BJ (cell line): Measurements from ENCODE around the gene HBZ. TPM values are rescaled to one million over a fixed set of nuclear protein-coding genes. Genes with fewer than 3 reads are reported as not detected.
"Not testable (repeated sequence)": the region's sequence is repeated elsewhere in the genome, so short reads cannot be mapped to it uniquely, and the experiment has no call there.

ENCODE experiments used
- CTCF ChIA-PET: fragments of 350-600 bp; formaldehyde crosslinking; extraction: SDS; loops from one replicate; lab custom pipeline; 2021; ENCODE audit warnings: antibody characterized with exemption, inconsistent platforms; lab: Yijun Ruan, JAX
- POLR2A ChIA-PET: fragments of 300-600 bp; sonication (Branson Sonifier 250); formaldehyde crosslinking; extraction: SDS; loops from one replicate; lab custom pipeline; 2021; ENCODE audit warnings: antibody characterized with exemption; lab: Charles Lee
- DNase-seq: peaks from one replicate; pipeline ENCODE4 v3.0.0-alpha.2; 2011; ENCODE audit warnings: low read depth
- H3K27me3 ChIP-seq: 2 replicates; pipeline ENCODE4 v1.6.0; 2011; ENCODE audit warnings: low read length; ENCODE audit not compliant: control insufficient read depth, insufficient read depth
- H3K36me3 ChIP-seq: 2 replicates; pipeline ENCODE4 v1.5.1; 2011; ENCODE audit warnings: low read length; ENCODE audit not compliant: control insufficient read depth, insufficient read depth
- H3K4me3 ChIP-seq: 2 replicates; pipeline ENCODE4 v1.5.1; 2011; ENCODE audit warnings: low read depth, mild to moderate bottlenecking, control low read depth, low read length
- CTCF ChIP-seq: IDR thresholded peaks from 2 replicates; pipeline ENCODE4 v1.5.1; 2011; ENCODE audit warnings: low read depth, mild to moderate bottlenecking, control low read depth, inconsistent platforms, low read length, moderate library complexity; ENCODE audit not compliant: insufficient read depth
- polyA plus RNA-seq: library from polyadenylated mRNA; depleted of rRNA; stranded (reverse); fragments of >200 nt; gene quantifications from 2 replicates; pipeline ENCODE4 v1.2.3, GENCODE V29; 2011

The HBZ gene
- polyA plus RNA-seq, 1 experiment, result not detected

GRCh38 chr16:175011-175949 lies 22.8 kb downstream of the HBZ start:
- ChIA-PET POLR2A (no interaction called here), CTCF (interaction anchor here (1.3 kb wide), 1 partner anchor 68 kb away, joined by 3 read pairs; no protein-coding TSS in a partner anchor)
- Histone ChIP-seq H3K4me3 (no peak overlapping the region), H3K27me3 (peaks cover 22% of the 10 kb centered on the region), H3K36me3 (no peaks in the 10 kb centered on the region)
- DNase-seq, result no peak
- TF ChIP-seq CTCF, result no peak

GRCh38 chr16:176006-176405 lies 23.6 kb downstream of the HBZ start:
- H3K27me3 ChIP-seq, result peaks cover 20% of the 10 kb centered on the region
- DNase-seq, CTCF ChIA-PET, POLR2A ChIA-PET, H3K4me3 ChIP-seq, H3K36me3 ChIP-seq: not testable (repeated sequence)

GRCh38 chr16:176477-177382 lies 24.3 kb downstream of the HBZ start, which contains the start of gene HBA1:
Gene HBA1, plus strand, starts transcription at chr16:176680. Its CDS starts 37 bp downstream, at chr16:176717.
- DNase-seq, H3K36me3 ChIP-seq, H3K4me3 ChIP-seq, POLR2A ChIA-PET: not testable (repeated sequence)
- CTCF ChIA-PET, result interaction anchor here (1.0 to 1.7 kb wide), 3 partner anchors 59 to 185 kb away, joined by 3 to 6 read pairs (median 3); no protein-coding TSS in a partner anchor
- peaks cover 19% of the 10 kb centered on the region for H3K27me3 ChIP-seq

DNA sequence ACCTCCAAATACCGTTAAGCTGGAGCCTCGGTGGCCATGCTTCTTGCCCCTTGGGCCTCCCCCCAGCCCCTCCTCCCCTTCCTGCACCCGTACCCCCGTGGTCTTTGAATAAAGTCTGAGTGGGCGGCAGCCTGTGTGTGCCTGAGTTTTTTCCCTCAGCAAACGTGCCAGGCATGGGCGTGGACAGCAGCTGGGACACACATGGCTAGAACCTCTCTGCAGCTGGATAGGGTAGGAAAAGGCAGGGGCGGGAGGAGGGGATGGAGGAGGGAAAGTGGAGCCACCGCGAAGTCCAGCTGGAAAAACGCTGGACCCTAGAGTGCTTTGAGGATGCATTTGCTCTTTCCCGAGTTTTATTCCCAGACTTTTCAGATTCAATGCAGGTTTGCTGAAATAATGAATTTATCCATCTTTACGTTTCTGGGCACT lies 25.0 kb downstream of the HBZ start:
- ChIA-PET CTCF (interaction anchor here (1.0 to 1.7 kb wide), 3 partner anchors 60 to 185 kb away, joined by 3 to 6 read pairs (median 3); no protein-coding TSS in a partner anchor), POLR2A (no interaction called here)
- TF ChIP-seq CTCF, result no peak
- Histone ChIP-seq H3K4me3 (no peak overlapping the region), H3K36me3 (no peaks in the 10 kb centered on the region), H3K27me3 (peaks cover 18% of the 10 kb centered on the region)
- no peak for DNase-seq

GRCh38 chr16:177981-178667 lies 25.7 kb downstream of the HBZ start:
- POLR2A ChIA-PET, result no interaction called here
- CTCF ChIA-PET, result interaction anchor here (1.0 to 1.7 kb wide), 3 partner anchors 60 to 184 kb away, joined by 3 to 6 read pairs (median 3); no protein-coding TSS in a partner anchor

More at GRCh38 chr16:177981-178667, 25.7 kb downstream of the HBZ start:
- no peak overlapping the region for H3K4me3 ChIP-seq
- H3K36me3 ChIP-seq, result no peaks in the 10 kb centered on the region
- peaks cover 18% of the 10 kb centered on the region for H3K27me3 ChIP-seq
- DNase-seq, result no peak
- no peak for TF ChIP-seq CTCF
